A549 treated with Mapracorat at 1 μM for 4 hours (cell line): ENCODE measurements around the gene RNASEH2B. TPM values are rescaled to one million over a fixed set of nuclear protein-coding genes. Genes with fewer than 3 reads are reported as not detected.

Experiments
- total RNA-seq: library from RNA; stranded (reverse); fragments of 200-300 nt; extraction: Qiagen RNA extraction; gene quantifications from 5 replicates; pipeline ENCODE4 v1.2.3, GENCODE V29; 2022

RNASEH2B gene
- 24.9 to 30.5 TPM (median 26.0 TPM) in 5 replicates for total RNA-seq

GRCh38 chr13:50909605-50910484 lies at the start of gene RNASEH2B:
Gene RNASEH2B, plus strand, starts transcription at chr13:50909791. Its CDS starts 286 bp downstream, at chr13:50910077.

Other genes starting within 250 kb of the RNASEH2B start
- not detected in 5 replicates for gene DLEU7, start 66.1 kb upstream of the RNASEH2B start, total RNA-seq
- not detected in 5 replicates for gene C13orf42, start 201.5 kb downstream of the RNASEH2B start, total RNA-seq